HAP-1 (cell line): Measurements from ENCODE around the gene ZBTB46.

Experiments used
- DNase-seq, 2 experiments: peaks; one replicate each; pipeline ENCODE4 v3.0.0-alpha.2; 2016 to 2020; ENCODE audit warnings: low spot score in 2 of 2
- H3K27me3 ChIP-seq: fragments of 250-450 bp; sonication (Bioruptor Pico); 2 replicates; pipeline ENCODE4 v1.5.1; 2020; ENCODE audit warnings: low read depth, mild to moderate bottlenecking, moderate library complexity
- H3K36me3 ChIP-seq: fragments of 250-450 bp; sonication (Bioruptor Pico); replicated peaks from 2 replicates; pipeline ENCODE4 v1.5.1; 2020; ENCODE audit warnings: mild to moderate bottlenecking
- H3K4me1 ChIP-seq: fragments of 250-450 bp; sonication (Bioruptor Pico); 2 replicates; pipeline ENCODE4 v1.5.1; 2020; ENCODE audit warnings: mild to moderate bottlenecking
- H3K4me3 ChIP-seq: fragments of 250-450 bp; sonication (Bioruptor Pico); 2 replicates; pipeline ENCODE4 v1.5.1; 2020; ENCODE audit warnings: mild to moderate bottlenecking, moderate library complexity
- H3K9me3 ChIP-seq: fragments of 250-450 bp; sonication (Bioruptor Pico); 2 replicates; pipeline ENCODE4 v1.5.1; 2020; ENCODE audit warnings: mild to moderate bottlenecking, moderate library complexity
- in situ Hi-C: fragments of 300-500 bp; cut with MboI; formaldehyde crosslinking; loops from 3 replicates; pipeline ENCODE4 v1.14.3; 2020; ENCODE audit warnings: low sequenced_read_pairs, inconsistent platforms, mixed read lengths

ZBTB46 gene

DNA sequence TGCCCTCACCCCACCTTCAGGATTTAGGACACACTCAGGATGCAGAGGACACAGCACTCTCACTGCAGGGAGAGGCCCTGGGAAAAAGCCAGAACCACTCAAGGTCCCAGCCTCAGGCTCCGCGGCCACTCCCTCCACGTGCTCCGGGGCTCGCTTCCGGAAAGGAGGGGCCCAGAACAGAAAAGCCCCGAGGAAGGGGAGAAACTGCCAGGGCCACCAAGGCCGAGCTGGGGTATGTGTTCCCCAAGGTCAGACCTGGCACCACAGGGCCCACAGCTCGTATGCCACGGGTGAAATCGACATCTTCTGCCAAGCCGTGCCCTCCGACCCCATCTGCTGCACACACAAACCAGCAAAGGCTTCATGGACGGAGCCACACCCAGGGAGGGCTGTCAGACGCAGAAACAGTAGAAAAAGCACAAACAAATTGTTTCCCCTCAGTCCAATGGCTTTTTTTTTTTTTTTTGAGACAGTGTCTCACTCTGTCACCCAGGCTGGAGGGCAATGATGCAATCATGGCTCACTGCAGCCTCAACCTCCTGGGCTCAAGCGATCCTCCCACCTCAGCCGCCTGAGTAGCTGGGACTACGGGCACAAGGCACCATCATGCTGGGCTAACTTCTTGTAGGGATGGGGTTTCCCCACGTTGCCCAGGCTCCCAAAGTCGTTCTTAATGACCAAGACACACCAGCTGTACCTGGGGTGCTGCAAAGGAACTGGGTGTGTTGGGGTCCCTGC, 58.1 kb downstream of the ZBTB46 start:
- in situ Hi-C loops, result no loop called here
- H3K9me3 ChIP-seq, result no peaks in the 10 kb centered on the region
- H3K4me3 ChIP-seq, result no peak overlapping the region
- H3K36me3 ChIP-seq, result no peaks in the 10 kb centered on the region
- DNase-seq, result no peak
- no peaks in the 10 kb centered on the region for H3K27me3 ChIP-seq
- H3K4me1 ChIP-seq, result no peaks in the 10 kb centered on the region

DNA sequence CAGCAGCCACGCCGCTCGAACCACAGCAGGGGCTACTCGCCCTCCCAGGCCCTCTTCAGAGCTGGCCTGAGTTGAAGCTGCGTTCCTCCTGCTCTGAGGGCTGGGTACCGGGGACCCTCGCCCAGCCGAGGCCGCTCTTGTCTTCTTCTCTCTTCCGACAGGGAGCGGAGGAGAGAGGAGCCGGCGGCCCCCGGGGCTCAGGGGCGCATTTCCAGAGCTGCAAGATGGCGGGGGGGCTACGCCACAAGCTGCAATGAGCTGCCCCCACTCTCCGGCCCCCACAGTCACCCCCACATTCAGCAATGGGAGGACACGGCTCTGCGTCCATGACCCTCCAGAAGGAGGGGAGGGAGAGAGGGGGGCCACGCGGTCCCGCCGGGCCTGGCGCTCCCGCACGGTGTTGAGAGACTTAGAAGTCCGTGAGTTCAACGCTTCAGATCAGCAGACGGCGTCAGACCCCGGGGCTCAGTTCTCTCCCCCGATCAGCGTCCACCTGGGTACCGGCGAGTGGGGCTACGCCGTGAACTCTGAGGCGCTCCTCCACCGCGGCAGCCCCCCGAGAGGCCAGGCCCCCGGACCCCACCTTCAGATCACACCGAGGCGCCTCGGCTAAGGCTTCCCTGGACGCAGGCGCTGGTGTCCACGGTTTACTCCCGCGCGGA, 59.9 kb downstream of the ZBTB46 start:
- Histone ChIP-seq H3K27me3 (no peaks in the 10 kb centered on the region), H3K4me1 (no peaks in the 10 kb centered on the region)
- in situ Hi-C loops, result no loop called here

DNA sequence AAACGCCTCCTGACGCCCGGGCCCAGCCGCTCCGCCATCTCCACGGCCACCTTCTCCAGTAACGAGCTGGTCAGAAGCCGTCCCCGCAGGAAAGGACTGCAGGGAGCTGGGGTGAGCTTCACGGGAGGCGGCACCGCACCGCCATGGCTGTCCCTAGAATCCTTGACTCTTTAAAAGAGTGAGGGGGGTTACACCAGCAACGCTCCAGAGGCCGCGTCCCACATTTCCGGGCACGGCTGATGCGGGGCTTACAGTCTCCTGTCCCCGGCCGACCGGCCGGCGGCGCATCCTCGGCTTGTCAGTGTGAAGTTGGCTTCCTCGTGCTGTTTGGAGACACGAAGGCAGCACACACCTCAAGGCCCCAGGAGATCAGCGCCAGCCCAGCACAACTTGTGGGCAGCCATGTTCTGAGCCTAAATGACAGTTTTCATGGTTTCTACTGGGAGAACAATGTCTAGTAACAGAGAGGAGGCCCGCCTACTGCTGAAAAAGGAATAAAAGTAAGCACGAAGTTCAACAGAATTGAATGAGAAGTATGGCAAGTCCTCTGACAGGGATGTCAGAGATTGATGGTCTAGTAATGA, 61.1 kb downstream of the ZBTB46 start:
- H3K9me3 ChIP-seq, result no peaks in the 10 kb centered on the region
- H3K4me3 ChIP-seq, result no peak overlapping the region
- no peak for DNase-seq
- no peaks in the 10 kb centered on the region for H3K27me3 ChIP-seq
- no peaks in the 10 kb centered on the region for H3K36me3 ChIP-seq
- in situ Hi-C loops, result no loop called here
- H3K4me1 ChIP-seq, result no peaks in the 10 kb centered on the region

More for the DNA sequence above, 59.9 kb downstream of the ZBTB46 start:
- H3K36me3 ChIP-seq, result no peaks in the 10 kb centered on the region
- DNase-seq, result no peak
- H3K9me3 ChIP-seq, result no peaks in the 10 kb centered on the region
- H3K4me3 ChIP-seq, result no peak overlapping the region

DNA sequence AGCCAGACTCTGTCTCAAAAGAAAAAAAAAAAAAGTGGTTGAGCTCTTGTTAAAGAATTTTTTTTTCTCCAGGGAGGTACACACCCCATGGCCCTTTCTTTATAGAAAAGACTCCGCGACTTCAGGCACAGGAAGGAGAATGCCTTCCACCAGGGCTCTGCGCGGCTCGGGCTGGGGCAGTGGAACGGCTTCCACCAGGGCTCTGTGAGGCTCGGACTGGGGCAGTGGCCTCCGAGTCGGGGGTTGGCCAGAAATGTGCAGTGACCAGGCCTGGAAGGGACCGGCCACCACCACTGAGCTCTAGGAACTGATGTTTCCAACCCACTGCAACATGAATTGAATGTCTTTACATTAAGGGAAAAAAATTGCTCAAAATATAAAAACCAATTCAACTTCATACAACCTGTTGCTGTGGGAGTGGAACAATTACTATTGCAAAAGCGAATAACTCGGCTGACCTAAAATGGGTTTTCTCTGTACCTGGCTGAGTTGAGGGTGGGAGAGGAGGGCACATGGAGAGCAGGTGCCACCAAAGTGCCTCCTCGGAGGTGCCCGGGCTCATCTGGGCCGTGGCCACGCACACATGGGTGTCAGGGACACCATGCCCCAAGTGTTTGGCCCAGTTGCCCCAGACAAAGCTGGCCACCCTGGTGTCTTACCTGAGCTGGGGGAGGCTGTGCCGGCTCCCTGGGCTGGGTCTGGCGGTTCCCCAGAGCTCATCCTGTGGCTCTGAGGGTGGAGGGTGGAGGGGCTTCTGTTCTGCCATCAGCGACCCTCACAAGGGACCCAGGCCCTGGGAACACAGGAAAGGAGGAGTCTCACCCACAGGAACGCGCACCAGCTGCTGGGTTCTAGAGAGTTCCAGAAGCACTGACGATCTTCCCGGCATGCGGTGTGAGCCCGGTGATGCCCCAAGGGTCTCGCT, 62.2 kb downstream of the ZBTB46 start:
- Histone ChIP-seq H3K4me1 (no peaks in the 10 kb centered on the region), H3K9me3 (no peaks in the 10 kb centered on the region), H3K4me3 (no peak overlapping the region), H3K27me3 (no peaks in the 10 kb centered on the region), H3K36me3 (no peaks in the 10 kb centered on the region)
- in situ Hi-C loops, result no loop called here
- DNase-seq, result no peak

DNA sequence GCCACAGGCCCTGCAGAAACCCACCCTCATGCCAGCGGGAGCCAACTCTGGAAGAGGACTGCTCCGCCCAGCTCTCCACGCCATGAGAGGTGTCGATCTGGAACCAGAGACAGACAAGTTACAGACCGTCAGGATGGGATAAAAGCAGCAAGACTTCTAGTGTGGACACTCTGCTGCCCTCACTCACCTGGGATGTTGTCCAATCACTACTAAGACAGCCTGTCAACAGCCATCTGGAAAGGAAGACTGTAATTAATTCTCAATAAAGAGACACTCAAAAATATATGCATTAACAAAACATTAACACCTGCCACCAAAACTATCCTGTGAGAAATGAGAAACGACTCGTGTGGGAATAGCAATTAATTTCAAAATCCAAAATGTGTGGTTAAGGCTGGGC, 63.2 kb downstream of the ZBTB46 start:
- no peaks in the 10 kb centered on the region for H3K4me1 ChIP-seq
- in situ Hi-C loops, result no loop called here

DNA sequence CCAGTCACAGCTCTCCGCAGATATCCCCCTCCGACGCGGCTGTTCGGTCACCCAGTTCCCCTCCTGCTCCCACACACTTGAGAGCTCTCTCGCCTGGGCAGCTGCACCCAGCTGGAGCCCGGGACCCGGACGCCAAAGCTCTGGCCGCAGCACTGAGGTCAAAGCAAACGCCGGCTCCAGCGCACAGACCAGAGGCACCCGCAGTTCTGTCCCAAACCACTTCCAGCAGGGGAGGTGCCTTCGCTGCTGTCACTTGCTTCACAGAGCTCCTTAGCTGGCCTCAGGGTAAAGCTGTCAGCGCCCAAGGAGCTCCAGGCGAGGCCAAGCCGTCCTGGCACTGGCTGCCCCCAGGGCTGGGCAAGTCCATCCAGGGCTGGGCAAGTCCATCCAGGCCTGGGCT, 63.6 kb downstream of the ZBTB46 start:
- Histone ChIP-seq H3K27me3 (no peaks in the 10 kb centered on the region), H3K4me1 (no peaks in the 10 kb centered on the region), H3K9me3 (no peaks in the 10 kb centered on the region), H3K36me3 (no peaks in the 10 kb centered on the region), H3K4me3 (no peak overlapping the region)
- no peak for DNase-seq
- in situ Hi-C loops, result no loop called here

More for the DNA sequence above, 63.2 kb downstream of the ZBTB46 start:
- Histone ChIP-seq H3K9me3 (no peaks in the 10 kb centered on the region), H3K27me3 (no peaks in the 10 kb centered on the region), H3K4me3 (no peak overlapping the region), H3K36me3 (no peaks in the 10 kb centered on the region)
- DNase-seq, result no peak

DNA sequence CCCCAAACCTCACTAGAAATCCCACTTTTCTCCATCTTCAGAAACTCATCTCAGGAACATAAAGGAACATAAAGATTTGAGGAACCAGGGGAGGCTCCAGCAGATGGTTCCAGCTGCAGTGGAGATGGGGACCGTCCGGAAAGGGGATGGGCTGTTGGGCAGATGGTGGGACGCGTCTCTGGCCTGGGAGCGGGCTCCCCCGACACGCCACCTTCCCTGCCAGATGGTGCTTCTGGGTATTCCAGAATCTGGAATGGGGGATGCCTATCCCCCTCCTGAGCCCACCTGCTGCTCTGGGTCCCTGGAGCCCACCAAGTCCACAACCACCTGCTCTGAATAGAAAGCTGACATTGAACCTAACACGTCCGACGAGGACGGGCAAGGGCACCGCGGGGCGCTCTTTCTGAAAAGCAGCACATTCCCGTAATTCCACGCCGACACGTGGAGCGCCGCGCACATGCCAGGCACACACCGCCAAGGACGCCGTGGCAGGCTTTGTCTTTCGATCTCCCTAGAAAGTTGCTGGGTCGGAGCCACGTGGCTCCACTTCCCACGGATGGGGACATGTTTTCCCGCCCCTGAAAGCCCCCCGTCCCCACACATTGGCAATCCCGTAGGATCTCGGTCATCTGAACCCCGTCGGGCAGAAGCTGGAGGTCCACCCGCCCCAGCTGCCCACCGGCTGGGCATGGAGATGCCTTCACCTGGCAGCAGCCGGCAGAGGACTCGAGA, 64.2 kb downstream of the ZBTB46 start:
- Histone ChIP-seq H3K4me3 (no peak overlapping the region), H3K4me1 (no peaks in the 10 kb centered on the region), H3K9me3 (no peaks in the 10 kb centered on the region), H3K36me3 (no peaks in the 10 kb centered on the region), H3K27me3 (no peaks in the 10 kb centered on the region)
- in situ Hi-C loops, result no loop called here
- DNase-seq, result no peak

DNA sequence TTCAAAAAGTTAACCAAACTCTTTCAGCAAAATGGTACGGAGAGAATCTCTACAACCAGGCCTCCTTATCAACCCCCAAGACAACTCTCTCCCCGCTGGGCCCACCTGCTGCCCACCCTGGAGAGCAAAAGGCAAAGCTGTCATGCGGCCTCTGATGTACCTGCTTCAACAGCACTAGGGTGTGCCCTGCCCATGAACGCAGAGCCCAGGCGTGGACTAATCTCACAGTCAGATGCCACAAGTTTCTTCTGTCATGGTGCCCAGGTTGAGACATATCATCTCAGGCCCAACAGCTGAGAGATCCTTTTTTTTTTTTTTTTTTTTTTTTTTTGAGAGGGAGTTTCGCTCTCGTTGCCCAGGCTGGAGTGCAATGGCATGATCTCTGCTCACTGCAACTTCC, 65.2 kb downstream of the ZBTB46 start:
- DNase-seq, result no peak
- Histone ChIP-seq H3K4me3 (no peak overlapping the region), H3K36me3 (no peaks in the 10 kb centered on the region), H3K27me3 (no peaks in the 10 kb centered on the region), H3K4me1 (no peaks in the 10 kb centered on the region), H3K9me3 (no peaks in the 10 kb centered on the region)
- in situ Hi-C loops, result no loop called here

DNA sequence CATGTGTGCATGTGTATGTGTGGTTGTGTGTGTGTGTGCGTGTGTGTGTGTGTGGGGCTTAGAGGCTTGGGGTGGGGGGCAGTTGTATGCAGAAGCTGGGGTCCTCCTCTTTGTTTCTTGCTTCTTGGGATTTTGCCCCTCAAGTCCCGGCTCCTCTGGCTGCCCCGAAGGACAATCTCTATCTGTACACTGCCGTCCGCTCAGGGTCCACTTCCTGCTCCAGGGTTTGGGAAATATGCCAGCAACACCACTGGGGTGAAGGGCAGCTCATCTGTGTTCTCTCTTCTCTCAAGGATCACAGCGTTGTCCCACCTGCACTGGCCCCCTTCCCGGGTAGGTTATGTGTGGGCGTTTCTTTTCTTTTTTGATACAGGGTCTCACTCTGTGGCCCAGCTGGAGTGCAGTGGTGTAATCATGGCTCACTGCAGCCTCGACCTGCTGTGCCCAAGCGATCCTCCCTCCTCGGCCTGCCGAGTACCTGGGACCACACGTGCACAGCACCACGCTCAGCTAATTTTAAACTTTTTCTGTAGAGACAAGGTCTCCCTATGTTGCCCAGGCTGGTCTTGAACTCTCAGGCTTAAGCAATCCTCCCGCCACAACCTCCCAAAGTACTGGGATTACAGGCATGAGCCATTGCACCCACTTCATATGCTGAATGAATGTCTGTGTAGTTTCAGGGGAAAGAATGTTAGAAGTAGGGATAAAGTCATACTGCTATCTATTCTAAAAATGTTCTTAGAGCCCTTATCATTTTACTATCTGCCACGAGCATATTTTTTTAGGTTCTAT, 65.8 kb downstream of the ZBTB46 start:
- Histone ChIP-seq H3K9me3 (no peaks in the 10 kb centered on the region), H3K36me3 (no peaks in the 10 kb centered on the region), H3K27me3 (no peaks in the 10 kb centered on the region), H3K4me3 (no peak overlapping the region), H3K4me1 (no peaks in the 10 kb centered on the region)
- DNase-seq, result no peak
- in situ Hi-C loops, result no loop called here

DNA sequence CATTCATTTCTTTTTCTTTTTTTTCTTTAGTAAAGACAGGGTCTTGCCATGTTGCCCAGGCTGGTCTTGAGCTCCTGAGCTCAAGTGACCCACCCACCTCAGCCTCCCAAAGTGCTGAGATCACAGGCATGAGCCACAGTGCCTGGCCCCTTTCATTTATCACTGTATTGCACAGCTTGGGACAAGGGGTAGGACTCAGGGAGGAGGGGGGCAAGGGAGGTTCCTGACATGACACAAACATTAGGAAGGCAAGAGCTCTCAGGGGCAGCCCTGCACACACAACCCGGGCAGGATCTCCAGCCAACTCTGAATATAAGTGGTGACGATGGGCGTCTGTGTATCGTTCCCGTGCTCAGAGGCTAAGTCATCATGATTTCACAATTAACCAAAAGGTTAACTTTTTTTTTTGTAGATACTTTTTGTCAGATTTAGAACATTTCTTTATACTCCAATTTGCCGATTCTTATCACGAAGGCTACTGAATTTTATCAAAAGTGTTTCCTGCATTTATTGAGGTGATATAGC, 71.6 kb downstream of the ZBTB46 start:
- no peak overlapping the region for H3K4me3 ChIP-seq
- in situ Hi-C loops, result no loop called here
- no peaks in the 10 kb centered on the region for H3K9me3 ChIP-seq
- no peaks in the 10 kb centered on the region for H3K27me3 ChIP-seq
- no peak for DNase-seq
- H3K36me3 ChIP-seq, result no peaks in the 10 kb centered on the region
- no peaks in the 10 kb centered on the region for H3K4me1 ChIP-seq

DNA sequence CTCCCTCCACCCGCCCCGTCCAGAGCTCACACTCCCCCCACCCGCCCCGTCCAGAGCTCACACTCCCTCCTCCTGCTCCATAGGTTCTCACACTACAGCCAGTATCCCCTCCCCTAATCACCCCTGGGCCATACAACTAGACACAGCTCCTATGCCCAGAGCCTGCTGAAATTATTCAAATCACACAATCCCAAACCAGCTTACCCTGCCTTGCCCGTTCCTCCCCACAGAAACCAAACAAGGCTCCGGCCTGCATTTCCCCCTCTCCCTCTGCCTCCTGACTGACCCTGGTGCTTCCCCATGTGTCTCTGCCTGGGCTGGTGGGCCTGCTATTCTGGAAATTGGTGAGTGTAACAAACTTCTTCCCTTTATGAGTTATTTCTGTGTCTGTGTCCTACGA, 72.9 kb downstream of the ZBTB46 start:
- no peaks in the 10 kb centered on the region for H3K4me1 ChIP-seq
- DNase-seq, result no peak
- H3K4me3 ChIP-seq, result no peak overlapping the region
- H3K36me3 ChIP-seq, result no peaks in the 10 kb centered on the region
- no peaks in the 10 kb centered on the region for H3K27me3 ChIP-seq
- no peaks in the 10 kb centered on the region for H3K9me3 ChIP-seq
- in situ Hi-C loops, result no loop called here

DNA sequence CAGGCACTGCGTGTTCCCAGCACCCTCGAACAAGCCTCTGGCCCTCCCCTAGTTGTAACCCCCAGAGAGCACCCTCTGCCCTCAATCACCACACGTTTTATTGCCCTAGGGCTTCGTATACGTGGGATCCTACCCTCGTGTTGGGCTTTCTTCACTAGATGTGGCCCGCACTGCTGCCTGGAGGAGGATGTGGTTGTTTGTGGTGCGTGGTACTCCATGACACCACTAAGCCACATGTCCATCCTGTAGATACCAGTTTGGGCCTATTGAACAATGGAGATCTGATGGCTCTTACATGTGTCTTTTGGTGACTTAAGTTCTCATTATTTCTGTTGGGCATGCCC, 74.4 kb downstream of the ZBTB46 start:
- in situ Hi-C loops, result no loop called here
- Histone ChIP-seq H3K9me3 (no peaks in the 10 kb centered on the region), H3K36me3 (no peaks in the 10 kb centered on the region), H3K4me3 (no peak overlapping the region), H3K27me3 (no peaks in the 10 kb centered on the region), H3K4me1 (no peaks in the 10 kb centered on the region)
- DNase-seq, result no peak
